Left kidney (tissue), 2 donors: ENCODE data around the gene GDPD2. TPM values are rescaled to one million over a fixed set of nuclear protein-coding genes. Genes with fewer than 3 reads are reported as not detected.

Source experiments
- DNase-seq: peaks from one replicate; pipeline ENCODE4 v3.0.0-alpha.2; 2013
- polyA plus RNA-seq: library from polyadenylated mRNA; unstranded; fragments of 120-200 nt; gene quantifications from one replicate; pipeline ENCODE4 v1.2.1, GENCODE V29; 2013; ENCODE audit not compliant: insufficient read length

Gene GDPD2
- polyA plus RNA-seq, 1 donor, result 1.9 TPM

DNA sequence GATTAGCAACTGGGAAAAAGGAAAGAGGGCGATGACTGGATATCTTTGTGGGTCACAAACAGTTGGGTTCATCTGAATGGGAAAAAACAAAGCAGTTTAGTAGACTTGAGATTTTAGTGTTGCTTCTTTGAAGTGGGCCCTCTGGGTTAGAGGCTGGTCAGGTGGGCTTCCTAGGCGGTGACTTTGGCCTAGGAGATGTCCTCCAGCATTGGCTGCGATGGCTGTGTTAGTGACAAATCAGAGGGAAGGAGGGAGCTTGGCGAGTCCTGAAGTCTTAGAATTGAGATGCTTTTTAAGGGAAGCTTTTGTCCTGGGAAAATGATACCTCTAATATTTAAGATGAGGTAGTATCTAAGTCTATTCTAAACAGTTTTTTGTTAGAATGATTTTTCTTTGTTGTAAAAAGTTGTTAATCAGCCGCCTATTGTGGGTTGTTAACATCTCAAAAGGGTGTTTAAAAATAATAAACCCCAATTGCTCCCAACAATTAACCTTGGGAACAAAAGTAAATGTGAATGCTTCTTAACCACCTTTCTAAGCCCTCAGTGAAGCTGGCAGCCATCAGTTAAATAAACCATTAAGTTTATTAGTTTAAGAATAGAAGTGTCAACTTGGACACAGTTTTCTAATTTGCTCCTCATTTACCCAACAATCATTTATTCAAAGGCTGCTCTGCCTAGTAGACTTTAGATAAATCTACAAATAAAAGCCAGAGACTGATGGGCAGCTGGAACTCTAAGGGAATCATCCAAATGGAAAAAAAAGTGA, 53.2 kb downstream of the GDPD2 start:
- DNase-seq, result no peak

DNA sequence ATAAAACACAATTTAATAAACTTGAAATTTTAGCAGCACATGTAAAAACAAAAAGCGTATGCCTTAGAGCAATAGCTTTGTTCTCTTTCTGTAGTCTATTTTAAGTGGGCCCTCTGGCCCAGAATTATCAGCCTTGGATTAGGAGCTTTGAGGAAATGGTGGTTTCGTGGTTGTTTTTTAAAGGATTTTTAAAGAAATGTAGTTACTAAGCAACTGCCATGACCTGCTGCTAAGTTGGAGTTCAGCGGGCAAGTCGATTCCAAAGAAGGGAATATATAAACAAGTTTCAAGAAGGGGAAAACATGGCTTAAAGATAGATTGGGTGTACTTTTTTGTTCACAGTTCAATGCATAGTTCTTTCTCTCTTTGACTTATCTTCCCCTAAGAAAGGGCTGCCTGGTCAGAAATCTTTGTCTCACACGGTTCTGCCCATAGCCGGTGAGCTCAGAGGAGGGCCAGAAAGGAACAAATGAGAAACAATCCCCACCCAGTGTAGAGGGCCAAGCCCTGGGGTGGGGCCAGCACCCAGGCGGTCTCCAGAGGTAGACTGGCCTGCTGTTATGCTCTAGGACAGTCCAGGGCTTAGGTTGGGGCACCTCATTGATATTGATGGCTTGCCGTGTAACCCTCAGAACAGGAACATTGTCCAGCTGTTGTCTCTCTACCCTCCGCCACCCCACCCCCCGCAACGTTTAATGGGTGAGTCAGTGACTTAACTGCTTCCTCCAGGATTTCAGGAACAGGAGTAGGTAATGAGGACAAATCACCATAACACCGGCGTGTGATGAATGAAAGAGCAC, 54.0 kb downstream of the GDPD2 start:
- no peak for DNase-seq

DNA sequence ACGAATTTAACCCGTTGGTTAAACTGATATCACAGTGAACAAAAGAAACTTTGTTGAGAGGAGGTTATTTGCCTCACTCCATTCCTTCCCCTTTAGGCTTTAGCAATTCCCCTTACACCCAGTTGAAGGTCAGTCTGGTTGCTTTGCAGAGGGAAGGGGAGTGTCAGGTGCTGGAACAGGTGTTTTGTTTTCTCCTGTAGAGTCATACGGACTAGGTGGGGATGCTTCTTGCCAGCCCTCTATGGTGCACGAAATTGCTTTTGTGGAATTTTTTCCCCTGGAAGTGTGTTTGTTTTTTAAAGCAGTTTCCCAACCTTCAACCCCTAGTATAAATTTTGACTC, 54.6 kb downstream of the GDPD2 start:
- DNase-seq, result no peak

DNA sequence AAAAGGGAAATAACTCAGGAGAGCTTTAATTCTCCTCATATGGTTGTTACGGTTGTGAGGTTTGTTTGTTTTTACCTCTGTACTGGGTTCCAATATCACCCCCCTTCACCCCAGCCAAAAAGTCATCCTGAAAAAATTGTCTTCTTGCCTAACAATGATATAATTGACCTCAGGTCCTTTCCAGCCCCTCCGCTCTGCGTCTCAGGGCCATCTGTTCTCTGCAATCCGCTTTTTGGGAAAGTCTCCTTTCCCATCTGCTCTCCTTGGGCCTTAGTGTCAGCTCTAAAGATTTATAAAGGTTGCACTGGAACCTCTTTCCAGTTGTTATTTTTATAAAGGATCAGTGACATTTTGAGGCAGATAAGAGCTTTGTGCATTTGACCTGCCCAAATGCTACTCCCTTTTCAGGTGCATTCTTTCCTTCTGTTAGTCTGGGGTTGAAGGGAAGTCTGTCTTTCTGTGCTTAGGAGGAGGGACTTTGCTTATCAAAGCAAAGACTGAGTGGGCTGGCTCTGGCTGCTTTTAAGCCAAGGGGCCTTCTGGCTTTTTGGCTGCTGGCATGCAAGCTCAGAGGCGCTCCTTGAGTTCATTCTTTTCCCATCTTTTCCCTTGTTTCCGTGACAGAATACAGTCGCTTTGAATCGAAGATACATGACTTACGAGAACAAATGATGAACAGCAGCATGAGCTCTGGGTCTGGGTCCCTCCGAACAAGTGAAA, 55.6 kb downstream of the GDPD2 start:
- DNase-seq, result no peak

DNA sequence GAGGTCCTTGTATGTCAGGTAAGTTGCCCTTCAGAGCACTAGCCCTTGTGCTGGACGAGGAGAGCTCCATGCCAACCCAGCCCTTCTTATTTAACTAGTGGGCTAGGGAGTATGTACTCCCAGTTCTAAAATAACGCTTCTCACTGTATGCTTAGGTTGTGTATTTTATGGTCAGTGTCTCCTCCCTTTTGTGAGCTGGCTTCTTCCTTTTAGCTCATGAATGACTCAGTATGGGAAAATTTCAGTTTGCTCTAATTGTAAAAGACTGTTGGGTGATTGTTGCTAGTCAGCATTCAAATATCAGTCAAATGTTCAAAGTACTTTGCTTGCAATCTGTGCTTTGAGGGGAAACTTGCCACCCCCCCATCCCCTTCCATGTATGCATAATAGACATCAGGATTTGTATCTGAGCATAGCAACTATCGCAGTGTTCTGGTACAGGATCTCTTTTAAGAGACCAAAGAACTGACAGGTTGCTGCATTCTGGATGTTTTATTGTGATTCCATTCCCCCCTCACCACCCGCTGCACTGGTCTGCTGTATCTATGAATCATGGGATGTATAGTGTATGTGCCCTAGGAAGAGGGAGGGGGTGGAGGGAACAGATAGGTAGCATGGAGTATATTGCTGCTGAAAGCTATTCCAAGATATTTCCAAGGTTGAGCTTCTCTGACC, 56.3 kb downstream of the GDPD2 start:
- DNase-seq, result no peak

DNA sequence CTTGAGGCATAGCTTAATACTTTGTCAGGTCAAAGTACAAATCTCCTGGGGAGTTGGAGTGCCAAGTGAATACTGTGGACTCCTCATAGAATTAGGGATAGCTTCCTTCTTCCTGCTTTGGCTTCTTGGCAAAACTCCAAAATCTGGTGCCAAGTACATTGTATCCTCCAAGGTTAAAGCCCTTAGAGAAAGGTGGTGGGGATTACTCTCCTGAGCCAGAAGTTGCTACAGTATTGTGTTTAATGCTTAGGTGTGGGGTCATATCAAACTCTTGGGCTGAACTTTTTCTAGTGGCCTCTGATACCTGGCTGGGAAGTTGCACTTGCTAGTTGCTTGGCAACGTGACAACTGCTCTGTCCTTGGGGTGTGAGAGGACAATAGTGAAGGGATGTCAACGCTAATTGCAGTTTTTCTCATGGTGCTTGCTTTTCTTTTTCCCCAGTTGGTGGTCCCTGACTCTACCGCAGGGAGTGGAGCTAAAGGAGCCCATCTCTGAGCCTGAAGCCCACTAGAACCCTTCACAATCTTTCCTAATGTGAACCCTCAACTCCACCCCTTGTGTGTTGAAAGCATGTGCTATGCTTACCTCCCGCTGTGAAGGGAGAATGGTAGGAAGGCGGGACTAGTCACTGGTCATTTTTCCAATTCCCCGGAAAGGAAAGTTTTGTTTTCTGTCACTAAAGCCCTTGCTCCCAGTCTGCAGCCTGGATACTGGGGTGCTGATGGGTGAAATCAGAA, 57.0 kb downstream of the GDPD2 start:
- DNase-seq, result no peak

DNA sequence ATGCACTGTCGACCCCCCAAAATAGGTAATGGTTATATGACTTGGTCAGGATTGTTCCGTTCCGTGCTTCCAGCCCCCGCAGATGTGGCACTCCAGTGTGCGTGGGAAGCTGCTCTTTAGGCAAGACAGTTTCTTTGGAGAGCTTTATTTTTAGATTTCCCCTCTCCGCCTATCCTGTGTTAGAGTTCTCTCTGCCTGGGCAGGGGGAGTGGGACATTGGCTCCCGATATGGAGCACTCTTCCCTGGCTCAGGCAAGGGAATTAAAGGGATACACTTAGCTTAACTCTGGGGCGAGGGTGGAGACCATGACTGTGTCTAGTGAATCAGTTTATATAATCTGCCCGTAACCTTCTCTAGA, 57.5 kb downstream of the GDPD2 start:
- no peak for DNase-seq

DNA sequence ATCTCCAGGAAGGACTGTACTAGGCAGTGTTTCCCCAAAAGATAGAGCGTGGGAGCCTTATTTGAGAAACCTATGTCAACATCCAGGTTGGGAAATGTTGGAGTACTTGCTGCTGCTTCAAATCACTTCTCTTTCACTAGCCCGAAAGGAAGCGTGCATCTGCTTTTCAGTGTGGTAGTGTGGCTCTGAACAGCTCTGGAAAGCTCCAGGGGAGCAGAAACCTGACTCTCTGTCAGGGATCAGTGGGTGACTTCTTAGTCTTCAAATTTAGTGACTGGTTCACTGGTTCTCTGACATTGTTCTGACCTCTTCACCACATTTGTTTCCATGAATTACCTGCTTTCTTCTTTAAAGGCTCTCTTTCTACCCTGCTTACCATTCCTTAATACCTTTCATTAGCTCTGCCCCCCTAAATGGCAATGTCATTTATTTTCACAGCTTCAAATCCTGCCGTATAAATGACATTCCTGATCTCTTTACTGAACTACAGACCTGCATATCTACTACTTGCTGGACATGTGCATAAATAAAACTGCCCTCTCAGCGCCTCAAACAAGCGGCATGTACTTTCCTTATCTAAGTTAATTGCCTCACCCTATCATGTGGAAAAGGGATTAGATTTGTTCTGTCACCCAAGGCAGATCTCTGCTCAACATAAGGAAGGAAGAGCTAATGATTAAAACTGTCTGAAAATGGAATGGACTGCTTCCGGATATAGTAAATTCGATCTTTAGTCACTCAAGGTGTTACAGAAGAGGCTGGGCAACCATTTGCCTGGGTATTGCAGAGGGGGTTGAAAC, 58.6 kb downstream of the GDPD2 start:
- DNase-seq, result no peak

DNA sequence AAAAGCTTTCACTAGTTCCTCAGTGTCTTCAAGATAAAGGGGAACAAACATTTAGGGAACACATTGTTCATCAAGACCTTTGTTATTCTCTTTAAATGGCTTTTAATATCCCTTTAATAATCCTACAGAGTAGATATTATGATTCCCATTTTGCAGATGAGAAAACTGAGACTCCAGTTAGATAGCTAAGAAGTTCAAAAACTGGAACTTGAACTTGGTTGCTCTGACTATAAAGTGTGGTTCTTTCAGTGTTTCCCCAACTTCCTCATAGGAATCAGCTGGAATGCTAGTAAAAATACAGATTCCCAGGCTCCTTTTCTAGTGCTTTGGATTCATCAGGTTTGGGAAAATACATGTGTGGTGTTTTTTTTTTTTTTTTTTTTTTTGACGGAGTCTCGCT, 59.2 kb downstream of the GDPD2 start:
- no peak for DNase-seq

Other genes starting within 250 kb of the GDPD2 start
- gene DGAT2L6, start 245.8 kb upstream of the GDPD2 start, polyA plus RNA-seq, result 0.12 TPM
- 0.15 TPM for gene AWAT1, start 188.7 kb upstream of the GDPD2 start, polyA plus RNA-seq
- gene P2RY4, start 163.1 kb upstream of the GDPD2 start, polyA plus RNA-seq, result 0.48 TPM
- gene ARR3, start 155.0 kb upstream of the GDPD2 start, polyA plus RNA-seq, result 1.6 TPM
- 1.6 TPM for gene RAB41, start 141.1 kb upstream of the GDPD2 start, polyA plus RNA-seq
- gene PDZD11, start 133.4 kb upstream of the GDPD2 start, polyA plus RNA-seq, result 55.9 TPM
- 26.0 TPM for gene KIF4A, start 133.2 kb upstream of the GDPD2 start, polyA plus RNA-seq
- 49.8 TPM for gene DLG3, start 21.5 kb downstream of the GDPD2 start, polyA plus RNA-seq